A549 (cell line): ENCODE data around the gene SLC5A8. TPM values are rescaled to one million over a fixed set of nuclear protein-coding genes. Genes with fewer than 3 reads are reported as not detected.

ENCODE experiments used
- ATAC-seq, 2 experiments: fragments of 200-7000 bp in 1 of 2; fragments of >200 bp in 1 of 2; cut with Nextera tagmentation in 1 of 2; cut with Tn5 transposase in 1 of 2; 3 replicates each; pipeline versions ENCODE4 v1.8.0 to v1.9.1; 2018 to 2020; ENCODE audit warnings: mild to moderate bottlenecking in 1 of 2, moderate library complexity in 1 of 2
- CTCF ChIA-PET: fragments of 300-600 bp; sonication (Branson Sonifier 250); formaldehyde crosslinking; extraction: SDS; loops from one replicate; lab custom pipeline; 2021; ENCODE audit warnings: antibody characterized with exemption, inconsistent platforms; lab: Yijun Ruan, JAX
- POLR2A ChIA-PET: fragments of 350-600 bp; formaldehyde crosslinking; extraction: SDS; loops from one replicate; lab custom pipeline; 2021; ENCODE audit warnings: antibody characterized with exemption, inconsistent platforms; lab: Yijun Ruan, JAX
- DNase-seq, 2 experiments: peaks; one replicate each; pipeline versions ENCODE4 v3.0.0 to v3.0.0-alpha.2; 2011 to 2016; ENCODE audit warnings: low read depth in 1 of 2, low spot score in 1 of 2
- FAIRE-seq: peaks from 2 replicates; lab custom pipeline; 2011; peaks lifted over from hg19 to GRCh38; lab: Jason Lieb, UNC
- H3K27ac ChIP-seq, 2 experiments: fragments of >200 bp; sonication (Bioruptor Twin); formaldehyde crosslinking; 3 replicates each; pipeline ENCODE4 v1.5.1; 2016 to 2017
- H3K4me1 ChIP-seq: fragments of >200 bp; sonication (Bioruptor Twin); formaldehyde crosslinking; 3 replicates; pipeline ENCODE4 v1.6.1; 2016
- H3K4me2 ChIP-seq: fragments of >200 bp; sonication (Bioruptor Twin); formaldehyde crosslinking; 3 replicates; pipeline ENCODE4 v1.6.1; 2016
- H3K4me3 ChIP-seq: fragments of >200 bp; sonication (Bioruptor Twin); formaldehyde crosslinking; 3 replicates; pipeline ENCODE4 v1.5.1; 2016
- H3K9me3 ChIP-seq: fragments of >200 bp; sonication (Bioruptor Twin); formaldehyde crosslinking; 3 replicates; pipeline ENCODE4 v1.6.1; 2016
- BHLHE40 ChIP-seq: IDR thresholded peaks from 2 replicates; pipeline ENCODE4 v1.6.1; 2012; ENCODE audit warnings: low read depth, low read length, inconsistent platforms
- CBX2 ChIP-seq: fragments of 200-600 bp; sonication (generic); IDR thresholded peaks from 2 replicates; pipeline ENCODE4 v1.6.1; 2016; ENCODE audit warnings: low read depth, mild to moderate bottlenecking, borderline replicate concordance
- CBX8 ChIP-seq: fragments of 200-600 bp; sonication (generic); IDR thresholded peaks from 2 replicates; pipeline ENCODE4 v1.6.1; 2016
- CHD2 ChIP-seq: fragments of 150-350 bp; IDR thresholded peaks from 2 replicates; pipeline ENCODE4 v1.6.1; 2014; ENCODE audit warnings: low read length; ENCODE audit not compliant: partially characterized antibody
- E2F6 ChIP-seq: IDR thresholded peaks from 2 replicates; pipeline ENCODE4 v1.6.1; 2012; ENCODE audit warnings: low read depth, borderline replicate concordance
- EHMT2 ChIP-seq: fragments of 200-600 bp; sonication (generic); IDR thresholded peaks from 2 replicates; pipeline ENCODE4 v1.6.1; 2016; ENCODE audit warnings: antibody characterized with exemption, low read depth, mild to moderate bottlenecking, moderate library complexity
- EP300 ChIP-seq, 2 experiments: fragments of >200 bp; sonication (Bioruptor Twin); formaldehyde crosslinking; IDR thresholded peaks; 2 replicates in 1 of 2; 3 replicates in 1 of 2; pipeline ENCODE4 v1.6.1; 2016 to 2017
- FOXS1 ChIP-seq: fragments of 250-450 bp; sonication (Bioruptor Pico); IDR thresholded peaks from 2 replicates; pipeline ENCODE4 v1.5.0; 2020; ENCODE audit warnings: mild to moderate bottlenecking, moderate library complexity
- GATA3 ChIP-seq: IDR thresholded peaks from 2 replicates; pipeline ENCODE4 v1.6.1; 2012; ENCODE audit warnings: borderline replicate concordance
- HOXA7 ChIP-seq: fragments of 250-450 bp; sonication (Bioruptor Pico); IDR thresholded peaks from 2 replicates; pipeline ENCODE4 v1.5.0; 2020; ENCODE audit warnings: mild to moderate bottlenecking, moderate library complexity
- HOXB5 ChIP-seq: fragments of 250-450 bp; sonication (Bioruptor Pico); IDR thresholded peaks from 2 replicates; pipeline ENCODE4 v1.5.0; 2020; ENCODE audit warnings: mild to moderate bottlenecking, moderate library complexity
- KDM1A ChIP-seq: fragments of 200-600 bp; sonication (generic); IDR thresholded peaks from 2 replicates; pipeline ENCODE4 v1.6.1; 2016; ENCODE audit warnings: low read depth, mild to moderate bottlenecking
- NPAS2 ChIP-seq: fragments of 250-450 bp; sonication (Bioruptor Pico); IDR thresholded peaks from 2 replicates; pipeline ENCODE4 v1.8.0; 2022; ENCODE audit warnings: mild to moderate bottlenecking, moderate library complexity, borderline replicate concordance
- SMC3 ChIP-seq: fragments of >200 bp; sonication (Bioruptor Twin); formaldehyde crosslinking; IDR thresholded peaks from 3 replicates; pipeline ENCODE4 v1.6.1; 2018; ENCODE audit warnings: inconsistent platforms
- SREBF2 ChIP-seq: fragments of 450-650 bp; IDR thresholded peaks from 2 replicates; pipeline ENCODE4 v1.6.1; 2014; ENCODE audit warnings: mild to moderate bottlenecking, moderate library complexity
- ZSCAN20 ChIP-seq: fragments of 250-450 bp; sonication (Bioruptor Pico); IDR thresholded peaks from 2 replicates; pipeline ENCODE4 v1.8.0; 2022; ENCODE audit warnings: mild to moderate bottlenecking, moderate library complexity
- WGBS: methylation state at CpG from one replicate; pipeline ENCODE4 v1.1.6; 2017; ENCODE audit errors: missing lambda C conversion rate; 5-methylcytosine and 5-hydroxymethylcytosine counted together
- polyA plus RNA-seq, 4 experiments: library from polyadenylated mRNA; depleted of rRNA in 3 of 4; stranded (reverse); fragments of >200 nt; fragmentation: RNase III in 1 of 4; extraction: RNeasy Plus Mini Kit Qiagen cat#74134 plus additional on column Dnase treatment in 1 of 4; gene quantifications; 2 replicates in 3 of 4; 3 replicates in 1 of 4; pipeline ENCODE4 v1.2.3, GENCODE V29; 2011 to 2017
- TF ChIP-seq, protein P1 (sequence below): fragments of 250-450 bp; sonication (Bioruptor Pico); IDR thresholded peaks from 2 replicates; pipeline ENCODE4 v1.5.0; 2021; ENCODE audit warnings: mild to moderate bottlenecking, moderate library complexity, borderline replicate concordance
- TF ChIP-seq, protein P2 (sequence below): fragments of 250-450 bp; sonication (Bioruptor Pico); IDR thresholded peaks from 2 replicates; pipeline ENCODE4 v1.5.0; 2020; ENCODE audit warnings: low read depth, mild to moderate bottlenecking, moderate library complexity

SLC5A8 gene
- polyA plus RNA-seq, 2 of the 4 experiments (the other 2 are of a cell fraction) = not detected

DNA sequence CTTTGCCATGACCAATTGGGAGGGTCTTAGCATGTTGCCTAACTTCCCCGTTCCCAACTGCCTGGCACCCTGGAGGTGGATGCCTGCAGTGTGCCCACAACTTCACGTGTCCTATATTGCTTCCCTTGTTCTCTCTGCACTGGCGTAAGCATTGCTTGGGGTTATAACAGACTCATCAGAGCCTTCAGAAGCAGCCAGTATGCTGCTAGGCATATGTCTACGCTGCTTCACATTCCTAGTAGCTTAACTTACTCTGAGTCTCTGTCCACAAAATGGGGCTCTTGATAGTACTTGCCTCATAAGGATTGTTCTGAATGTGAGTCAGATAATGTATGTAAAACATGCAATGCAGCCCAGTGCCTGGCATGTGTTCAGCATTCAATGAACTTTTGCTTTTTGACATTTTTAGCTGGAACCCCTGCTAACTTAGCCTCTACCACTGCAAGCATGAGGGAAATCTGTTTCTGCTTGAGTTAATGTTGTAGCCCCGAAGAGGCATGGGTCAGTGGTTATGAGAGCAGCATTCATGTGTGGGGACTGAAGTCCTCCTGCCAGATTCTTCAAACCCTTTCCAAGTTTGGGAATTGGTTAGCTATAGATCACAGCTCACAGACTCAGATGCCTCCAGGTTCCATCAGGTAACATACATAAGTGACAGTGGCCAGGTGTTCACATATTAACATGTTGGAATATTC lies 2.8 kb downstream of the SLC5A8 start:
- FAIRE-seq (no peak), ATAC-seq (no peak), DNase-seq (no peak)
- Histone ChIP-seq H3K4me3 (no peak overlapping the region), H3K27ac (no peak overlapping the region), H3K4me1 (no peaks in the 10 kb centered on the region), H3K4me2 (no peak overlapping the region), H3K9me3 (no peaks in the 10 kb centered on the region)
- POLR2A ChIA-PET = no interaction called here
- TF ChIP-seq EP300 (IDR thresholded peaks at IDR 0.05) (no peak), FOXS1 (no peak), NPAS2 (CRISPR knock-in tag) (no peak)
- TF ChIP-seq, protein P1, sequence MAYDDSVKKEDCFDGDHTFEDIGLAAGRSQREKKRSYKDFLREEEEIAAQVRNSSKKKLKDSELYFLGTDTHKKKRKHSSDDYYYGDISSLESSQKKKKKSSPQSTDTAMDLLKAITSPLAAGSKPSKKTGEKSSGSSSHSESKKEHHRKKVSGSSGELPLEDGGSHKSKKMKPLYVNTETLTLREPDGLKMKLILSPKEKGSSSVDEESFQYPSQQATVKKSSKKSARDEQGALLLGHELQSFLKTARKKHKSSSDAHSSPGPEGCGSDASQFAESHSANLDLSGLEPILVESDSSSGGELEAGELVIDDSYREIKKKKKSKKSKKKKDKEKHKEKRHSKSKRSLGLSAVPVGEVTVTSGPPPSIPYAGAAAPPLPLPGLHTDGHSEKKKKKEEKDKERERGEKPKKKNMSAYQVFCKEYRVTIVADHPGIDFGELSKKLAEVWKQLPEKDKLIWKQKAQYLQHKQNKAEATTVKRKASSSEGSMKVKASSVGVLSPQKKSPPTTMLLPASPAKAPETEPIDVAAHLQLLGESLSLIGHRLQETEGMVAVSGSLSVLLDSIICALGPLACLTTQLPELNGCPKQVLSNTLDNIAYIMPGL (CRISPR knock-in tag) = no peak
- CTCF ChIA-PET = interaction anchor here (1.5 kb wide), 1 partner anchor 567 kb away, joined by 3 read pairs; no protein-coding TSS in a partner anchor
- WGBS = 14% methylated on average over 5 of the region's 5 CpGs

DNA sequence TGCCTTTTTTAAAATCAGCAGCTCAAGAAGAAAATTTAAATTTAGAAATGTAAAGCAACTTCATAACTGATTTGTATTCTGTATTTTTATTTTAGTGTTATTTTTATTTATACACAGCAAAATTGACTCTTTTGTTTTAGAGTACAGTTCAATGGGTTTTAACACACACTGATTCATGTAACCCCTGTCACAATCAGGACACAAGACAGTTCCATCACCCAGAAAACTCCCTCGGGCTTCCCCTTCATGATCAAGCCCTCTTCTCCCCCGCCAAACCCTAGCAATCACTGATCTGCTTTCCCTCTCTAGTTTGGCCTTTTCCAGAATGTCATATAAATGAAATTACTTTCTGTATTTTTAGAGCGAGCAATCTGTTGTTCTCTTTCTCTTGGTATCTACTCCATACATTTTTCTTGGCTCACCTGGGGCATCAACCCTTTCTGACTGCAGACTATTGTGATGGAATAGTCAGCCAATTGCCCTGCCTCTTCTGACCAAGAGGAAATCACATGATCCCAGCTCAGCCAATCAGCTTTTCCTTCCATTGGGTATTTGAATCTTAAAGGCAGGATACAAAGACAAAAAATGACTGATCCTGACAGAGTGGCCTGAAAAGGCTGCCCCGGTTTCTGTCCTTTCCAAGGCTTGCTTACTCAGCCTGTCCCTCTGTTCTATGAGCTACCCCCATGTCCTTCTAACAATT lies 5.3 kb downstream of the SLC5A8 start:
- Histone ChIP-seq H3K4me2 (no peak overlapping the region), H3K4me3 (no peak overlapping the region), H3K9me3 (no peaks in the 10 kb centered on the region), H3K4me1 (no peaks in the 10 kb centered on the region), H3K27ac (no peak overlapping the region)
- no peak for FAIRE-seq
- 8% methylated on average over 4 of the region's 4 CpGs for WGBS
- CTCF ChIA-PET = no interaction called here
- ATAC-seq = no peak
- TF ChIP-seq CBX8 (no peak), EHMT2 (no peak), HOXB5 (CRISPR knock-in tag) (no peak), SREBF2 (no peak), E2F6 (no peak), FOXS1 (no peak), BHLHE40 (no peak)
- TF ChIP-seq, protein P2, sequence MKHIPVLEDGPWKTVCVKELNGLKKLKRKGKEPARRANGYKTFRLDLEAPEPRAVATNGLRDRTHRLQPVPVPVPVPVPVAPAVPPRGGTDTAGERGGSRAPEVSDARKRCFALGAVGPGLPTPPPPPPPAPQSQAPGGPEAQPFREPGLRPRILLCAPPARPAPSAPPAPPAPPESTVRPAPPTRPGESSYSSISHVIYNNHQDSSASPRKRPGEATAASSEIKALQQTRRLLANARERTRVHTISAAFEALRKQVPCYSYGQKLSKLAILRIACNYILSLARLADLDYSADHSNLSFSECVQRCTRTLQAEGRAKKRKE (CRISPR knock-in tag) = no peak
- DNase-seq = no peak
- POLR2A ChIA-PET = no interaction called here

DNA sequence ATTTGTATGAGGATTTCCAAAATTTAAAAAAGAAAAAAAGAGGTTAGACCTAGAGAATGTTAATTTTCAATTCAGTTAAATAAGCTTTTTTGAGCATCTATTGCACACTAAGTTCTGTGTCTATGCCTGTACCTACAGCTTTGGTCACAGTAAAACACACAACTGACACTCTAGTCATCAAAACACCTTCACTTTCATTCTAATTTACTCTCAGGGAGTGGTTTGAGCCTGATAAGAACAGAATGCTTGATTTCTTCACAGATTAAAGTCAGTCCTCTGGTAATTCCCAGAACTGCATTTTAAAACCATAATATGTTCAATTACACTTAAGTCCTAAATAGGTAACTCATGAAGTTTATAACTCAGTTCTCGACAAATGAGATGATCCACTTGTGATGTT lies 9.2 kb downstream of the SLC5A8 start:
- no peaks in the 10 kb centered on the region for H3K4me1 ChIP-seq
- ATAC-seq = no peak

More for the DNA sequence above, 9.2 kb downstream of the SLC5A8 start:
- no peak for DNase-seq
- FAIRE-seq = no peak
- POLR2A ChIA-PET = no interaction called here
- no peaks in the 10 kb centered on the region for H3K9me3 ChIP-seq
- 0% methylated on average over 1 of the region's 1 CpG for WGBS
- CTCF ChIA-PET = no interaction called here
- no peak for TF ChIP-seq SMC3
- no peak for TF ChIP-seq CBX2
- TF ChIP-seq, protein P1 (CRISPR knock-in tag) = no peak
- no peak for TF ChIP-seq HOXA7
- TF ChIP-seq ZSCAN20 = no peak
- no peak for TF ChIP-seq KDM1A
- TF ChIP-seq CHD2 = no peak
- no peak for TF ChIP-seq GATA3
- no peak overlapping the region for H3K4me3 ChIP-seq
- H3K27ac ChIP-seq = no peak overlapping the region
- H3K4me2 ChIP-seq = no peak overlapping the region
